Progenitor cell of endocrine pancreas (in vitro differentiated cells): ENCODE data around the gene AJUBA. TPM values are rescaled to one million over a fixed set of nuclear protein-coding genes. Genes with fewer than 3 reads are reported as not detected.
"Not testable (repeated sequence)": the region's sequence is repeated elsewhere in the genome, so short reads cannot be mapped to it uniquely, and the experiment has no call there.

Experiments used
- DNase-seq: peaks from one replicate; pipeline ENCODE4 v3.0.0; 2021; ENCODE audit warnings: low spot score; ENCODE audit not compliant: unreplicated experiment
- H3K27ac Mint-ChIP-seq: 2 replicates; pipeline ENCODE4 v1.8.0; 2021; ENCODE audit warnings: mild to moderate bottlenecking, moderate library complexity, mixed read lengths
- H3K27me3 Mint-ChIP-seq: 2 replicates; pipeline ENCODE4 v1.8.0; 2021; ENCODE audit warnings: mixed read lengths
- H3K36me3 Mint-ChIP-seq: 2 replicates; pipeline ENCODE4 v1.8.0; 2022; ENCODE audit warnings: mixed read lengths; ENCODE audit not compliant: insufficient read depth
- H3K4me1 Mint-ChIP-seq: 2 replicates; pipeline ENCODE4 v1.8.0; 2021; ENCODE audit warnings: low read depth, mixed read lengths
- H3K4me3 Mint-ChIP-seq: 2 replicates; pipeline ENCODE4 v1.8.0; 2021; ENCODE audit warnings: low read depth, mild to moderate bottlenecking, moderate library complexity, mixed read lengths
- H3K9me3 Mint-ChIP-seq: 2 replicates; pipeline ENCODE4 v1.8.0; 2021; ENCODE audit warnings: low read depth, mixed read lengths
- total RNA-seq: library from RNA; stranded (reverse); gene quantifications from 2 replicates; pipeline ENCODE4 v1.2.1, GENCODE V29; 2021
- TF ChIP-seq, protein P1 (sequence below): fragments of 200-600 bp; sonication (generic); IDR thresholded peaks from one replicate; pipeline ENCODE4 v1.5.0; 2021; ENCODE audit warnings: antibody characterized with exemption, mild to moderate bottlenecking; ENCODE audit not compliant: unreplicated experiment

AJUBA gene
- total RNA-seq, 1 donor from 2014 or later, result 97.1 TPM

DNA sequence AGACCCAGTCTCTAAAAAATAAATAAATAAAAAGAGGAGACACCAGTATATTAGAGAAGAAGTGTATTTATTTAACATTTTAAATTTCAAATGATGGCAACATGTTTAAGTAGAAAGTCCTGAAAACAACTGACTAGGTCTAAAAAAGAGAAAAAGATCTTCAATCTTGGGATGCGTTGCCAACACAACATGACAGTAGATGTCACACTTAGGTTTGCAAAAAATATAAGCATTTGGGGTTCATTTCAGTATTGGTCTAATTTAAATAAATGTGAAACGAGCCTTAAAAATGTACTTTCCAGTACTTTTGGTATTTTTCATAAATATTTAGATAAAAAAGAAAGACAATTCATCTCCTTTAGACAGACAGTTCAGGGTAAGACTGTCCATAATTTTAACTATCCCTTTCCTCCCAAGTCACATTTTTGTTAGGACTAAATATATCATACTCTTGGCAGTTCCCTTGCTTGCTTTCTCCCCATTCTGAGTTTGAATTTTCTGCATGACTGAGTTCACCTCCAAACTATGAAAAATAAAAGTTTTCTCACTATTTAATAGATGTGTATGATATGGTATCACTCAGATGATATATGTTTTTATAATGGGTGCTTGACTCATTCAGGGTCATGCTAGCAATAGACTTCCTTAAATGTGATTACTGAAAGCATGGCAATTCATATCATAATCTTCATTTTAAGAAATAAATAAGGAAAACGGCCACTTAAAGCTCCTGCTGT lies 23.3 kb upstream of the AJUBA start:
- Mint-ChIP-seq H3K27ac (peak overlapping the region; percentile 97), H3K36me3 (peaks cover 4% of the 10 kb centered on the region), H3K4me1 (peaks cover 20% of the 10 kb centered on the region), H3K9me3 (peaks cover 6% of the 10 kb centered on the region), H3K4me3 (peak overlapping the region; percentile 87), H3K27me3 (no peaks in the 10 kb centered on the region)
- no peak for DNase-seq
- TF ChIP-seq, protein P1, sequence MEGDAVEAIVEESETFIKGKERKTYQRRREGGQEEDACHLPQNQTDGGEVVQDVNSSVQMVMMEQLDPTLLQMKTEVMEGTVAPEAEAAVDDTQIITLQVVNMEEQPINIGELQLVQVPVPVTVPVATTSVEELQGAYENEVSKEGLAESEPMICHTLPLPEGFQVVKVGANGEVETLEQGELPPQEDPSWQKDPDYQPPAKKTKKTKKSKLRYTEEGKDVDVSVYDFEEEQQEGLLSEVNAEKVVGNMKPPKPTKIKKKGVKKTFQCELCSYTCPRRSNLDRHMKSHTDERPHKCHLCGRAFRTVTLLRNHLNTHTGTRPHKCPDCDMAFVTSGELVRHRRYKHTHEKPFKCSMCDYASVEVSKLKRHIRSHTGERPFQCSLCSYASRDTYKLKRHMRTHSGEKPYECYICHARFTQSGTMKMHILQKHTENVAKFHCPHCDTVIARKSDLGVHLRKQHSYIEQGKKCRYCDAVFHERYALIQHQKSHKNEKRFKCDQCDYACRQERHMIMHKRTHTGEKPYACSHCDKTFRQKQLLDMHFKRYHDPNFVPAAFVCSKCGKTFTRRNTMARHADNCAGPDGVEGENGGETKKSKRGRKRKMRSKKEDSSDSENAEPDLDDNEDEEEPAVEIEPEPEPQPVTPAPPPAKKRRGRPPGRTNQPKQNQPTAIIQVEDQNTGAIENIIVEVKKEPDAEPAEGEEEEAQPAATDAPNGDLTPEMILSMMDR, result no peak

DNA sequence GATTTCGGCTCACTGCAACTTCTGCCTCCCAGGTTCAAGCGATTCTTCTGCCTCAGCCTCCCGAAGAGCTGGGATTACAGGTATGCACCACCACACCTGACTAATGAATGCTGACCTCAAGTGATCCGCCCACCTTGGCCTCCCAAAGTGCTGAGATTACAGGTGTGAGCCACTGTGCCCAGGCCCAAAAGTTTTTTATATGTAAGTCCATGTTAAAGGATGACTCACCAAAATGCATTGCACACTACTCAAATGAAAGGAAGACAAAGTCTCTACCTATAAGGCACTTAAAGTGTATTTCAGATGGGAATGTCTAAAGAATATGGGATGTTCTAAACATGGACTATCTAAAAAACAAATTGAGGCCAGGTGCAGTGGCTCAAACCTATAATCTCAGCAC lies 21.9 kb upstream of the AJUBA start:
- H3K4me3 Mint-ChIP-seq, DNase-seq, H3K27me3 Mint-ChIP-seq, H3K36me3 Mint-ChIP-seq, H3K27ac Mint-ChIP-seq, H3K9me3 Mint-ChIP-seq: not testable (repeated sequence)
- H3K4me1 Mint-ChIP-seq, result peaks cover 18% of the 10 kb centered on the region

DNA sequence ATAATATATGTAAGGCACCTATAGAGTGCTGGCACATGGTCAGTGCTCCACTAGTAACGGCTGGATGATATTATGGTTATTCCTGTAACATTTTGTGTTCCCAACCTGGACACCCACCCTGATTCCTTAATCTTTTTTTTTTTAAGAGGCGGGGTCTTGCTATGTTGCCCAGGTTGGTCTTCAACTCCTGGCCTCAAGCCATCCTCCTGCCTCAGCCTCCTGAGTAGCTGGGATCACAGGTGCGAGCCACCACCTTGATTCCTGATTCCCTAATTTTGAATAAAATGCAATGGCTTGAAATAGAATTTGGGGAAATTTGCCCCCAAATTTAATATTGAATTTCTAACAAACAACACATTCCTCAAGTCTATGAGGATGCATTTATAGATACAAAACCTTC lies 20.2 kb upstream of the AJUBA start:
- Mint-ChIP-seq H3K36me3 (peaks cover 2% of the 10 kb centered on the region), H3K4me3 (no peak overlapping the region), H3K9me3 (no peaks in the 10 kb centered on the region), H3K27me3 (no peaks in the 10 kb centered on the region), H3K4me1 (peaks cover 24% of the 10 kb centered on the region), H3K27ac (no peak overlapping the region)
- no peak for DNase-seq
- TF ChIP-seq, protein P1, result no peak

DNA sequence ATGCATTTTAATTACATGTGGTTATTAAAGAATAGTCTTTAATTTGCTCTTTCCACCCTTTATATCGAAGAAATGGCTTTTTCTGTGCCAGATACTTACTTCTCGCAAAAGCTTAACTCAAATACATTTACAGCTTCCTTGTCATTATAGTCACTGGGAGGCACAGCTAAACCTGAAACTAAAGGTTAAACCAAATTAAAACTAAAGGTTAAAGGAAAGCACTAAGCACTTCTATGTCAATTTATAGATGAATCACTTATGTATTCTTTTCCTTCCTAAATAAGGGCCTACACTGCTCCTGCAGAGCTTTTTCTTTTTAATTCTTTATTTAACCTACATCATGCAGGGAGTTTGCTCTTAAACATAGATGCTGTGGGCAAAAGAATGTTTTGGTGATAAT lies 18.5 kb upstream of the AJUBA start:
- Mint-ChIP-seq H3K27ac (no peak overlapping the region), H3K9me3 (no peaks in the 10 kb centered on the region), H3K4me3 (no peak overlapping the region), H3K36me3 (no peaks in the 10 kb centered on the region), H3K4me1 (peaks cover 13% of the 10 kb centered on the region), H3K27me3 (no peaks in the 10 kb centered on the region)
- no peak for DNase-seq
- TF ChIP-seq, protein P1, result no peak

DNA sequence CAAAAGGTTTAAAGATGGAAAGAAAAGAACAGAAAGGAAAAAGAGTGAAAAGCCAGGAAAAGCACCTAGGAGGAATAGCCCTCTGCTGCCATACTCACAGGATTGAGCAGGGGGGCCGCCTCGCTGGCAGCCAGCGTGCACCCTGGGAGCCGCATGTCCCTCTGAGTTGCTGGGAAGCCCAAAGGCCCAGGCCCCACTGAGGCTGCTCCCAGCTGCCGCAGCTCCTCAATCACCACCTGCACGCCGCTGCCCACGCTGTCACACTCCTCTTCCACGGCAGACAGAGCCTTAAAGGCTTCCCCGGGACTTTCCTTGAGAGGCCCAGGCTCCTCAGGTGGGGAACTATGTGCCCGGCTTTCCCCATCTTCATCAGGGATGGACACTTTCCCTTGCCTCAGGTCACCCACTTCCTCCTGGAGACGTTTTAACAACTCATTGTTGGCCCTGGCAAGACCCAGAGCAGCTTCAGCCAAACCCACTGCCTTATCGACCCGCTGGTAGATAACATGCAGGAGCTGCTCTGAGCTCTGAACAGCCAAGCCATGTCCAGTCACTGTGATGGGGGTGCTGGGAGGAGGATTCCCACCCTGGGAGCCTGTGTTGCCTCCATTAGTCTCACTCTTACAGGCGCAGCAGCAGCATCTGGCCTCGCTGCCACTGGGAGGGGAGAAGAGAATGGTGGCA lies 16.1 kb upstream of the AJUBA start:
- H3K4me1 Mint-ChIP-seq, result peaks cover 9% of the 10 kb centered on the region
- no peaks in the 10 kb centered on the region for H3K27me3 Mint-ChIP-seq
- H3K9me3 Mint-ChIP-seq, result no peaks in the 10 kb centered on the region
- H3K4me3 Mint-ChIP-seq, result no peak overlapping the region
- TF ChIP-seq, protein P1, result no peak
- no peaks in the 10 kb centered on the region for H3K36me3 Mint-ChIP-seq
- DNase-seq, result no peak
- H3K27ac Mint-ChIP-seq, result peak overlapping the region; percentile 36
